ENCODE results near the gene SMOC2. TPM values are rescaled to one million over a fixed set of nuclear protein-coding genes. Genes with fewer than 3 reads are reported as not detected.

The SMOC2 gene
- total RNA-seq, 4 donors from 2014 or later: 9.0 to 25.7 (median 15.2) TPM

- H3K4me1 ChIP-seq: peaks cover 23 to 38% of the 10 kb centered on the region in 2 donors
- whole genome bisulfite sequencing, 2 donors: 16 to 17% methylated on average over 19 of the region's 19 CpGs
- TF ChIP-seq POLR2A (IDR thresholded peaks at IDR 0.05): no peak
- no peak for TF ChIP-seq CTCF (IDR thresholded peaks at IDR 0.05)
- no peaks in the 10 kb centered on the region for H3K27me3 ChIP-seq
- no peaks in the 10 kb centered on the region for H3K9me3 ChIP-seq
- intact Hi-C loops (cut with DNase I): no loop called here
- DNase-seq: peak; percentile 55 to 57
- peak overlapping the region in 2 of 3 donors; percentile 31 to 59 for H3K27ac ChIP-seq
- no peak overlapping the region for H3K4me3 ChIP-seq (replicated peaks in 1 of 3)
- H3K36me3 ChIP-seq: no peaks in the 10 kb centered on the region
These were observed 23.1 kb upstream of the SMOC2 start for GRCh38 chr6:168417679-168418557.

- H3K4me3 ChIP-seq (replicated peaks in 1 of 3): no peak overlapping the region
- no peaks in the 10 kb centered on the region for H3K36me3 ChIP-seq
- intact Hi-C loops (cut with DNase I): no loop called here
These were observed 22.3 kb upstream of the SMOC2 start for GRCh38 chr6:168418711-168419121.

GRCh38 chr6:168419569-168419968 lies 21.4 kb upstream of the SMOC2 start:
- 92% methylated on average over 9 of the region's 9 CpGs for WGBS, 2 donors
- Histone ChIP-seq H3K4me1 (peaks cover 23 to 36% of the 10 kb centered on the region in 2 donors), H3K36me3 (no peaks in the 10 kb centered on the region), H3K27ac (no peak overlapping the region), H3K9me3 (no peaks in the 10 kb centered on the region), H3K27me3 (no peaks in the 10 kb centered on the region), H3K4me3 (replicated peaks in 1 of 3) (no peak overlapping the region)
- TF ChIP-seq CTCF (IDR thresholded peaks at IDR 0.05): no peak
- no peak for TF ChIP-seq POLR2A (IDR thresholded peaks at IDR 0.05)
- intact Hi-C loops (cut with DNase I): no loop called here
- no peak for DNase-seq

More at GRCh38 chr6:168418711-168419121, 22.3 kb upstream of the SMOC2 start:
- Histone ChIP-seq H3K27me3 (no peaks in the 10 kb centered on the region), H3K4me1 (peaks cover 23 to 38% of the 10 kb centered on the region in 2 donors), H3K9me3 (no peaks in the 10 kb centered on the region), H3K27ac (peak overlapping the region in 1 of 3 donors; percentile 59)
- WGBS, 2 donors: 31 to 34% methylated on average over 7 of the region's 7 CpGs
- TF ChIP-seq POLR2A (IDR thresholded peaks at IDR 0.05): no peak
- peak; percentile 60 to 65 for DNase-seq

GRCh38 chr6:168420084-168420483 lies 20.9 kb upstream of the SMOC2 start:
- Histone ChIP-seq H3K36me3 (no peaks in the 10 kb centered on the region), H3K4me1 (peaks cover 19 to 31% of the 10 kb centered on the region in 2 donors), H3K27me3 (no peaks in the 10 kb centered on the region), H3K9me3 (no peaks in the 10 kb centered on the region), H3K27ac (no peak overlapping the region), H3K4me3 (replicated peaks in 1 of 3) (no peak overlapping the region)
- intact Hi-C loops (cut with DNase I): no loop called here
- WGBS, 2 donors: 95 to 99% methylated on average over 9 of the region's 9 CpGs
- DNase-seq: no peak
- TF ChIP-seq POLR2A (IDR thresholded peaks at IDR 0.05): no peak
- TF ChIP-seq CTCF (IDR thresholded peaks at IDR 0.05): no peak

- intact Hi-C loops (cut with DNase I): no loop called here
- 92% methylated on average over 13 of the region's 13 CpGs for WGBS, 2 donors
- Histone ChIP-seq H3K4me1 (peaks cover 18 to 25% of the 10 kb centered on the region in 2 donors), H3K9me3 (no peaks in the 10 kb centered on the region), H3K36me3 (no peaks in the 10 kb centered on the region), H3K4me3 (replicated peaks in 1 of 3) (no peak overlapping the region), H3K27ac (no peak overlapping the region), H3K27me3 (no peaks in the 10 kb centered on the region)
- DNase-seq: no peak
- TF ChIP-seq CTCF (IDR thresholded peaks at IDR 0.05): no peak
- TF ChIP-seq POLR2A (IDR thresholded peaks at IDR 0.05): no peak
These were observed 20.3 kb upstream of the SMOC2 start for GRCh38 chr6:168420706-168421105.

All from thyroid gland (tissue), 4 donors.